ENCODE measurements around the gene CEP63. TPM values are rescaled to one million over a fixed set of nuclear protein-coding genes. Genes with fewer than 3 reads are reported as not detected.

The CEP63 gene
- polyA plus RNA-seq, 1 donor from 2014 or later: 14.1 TPM

DNA sequence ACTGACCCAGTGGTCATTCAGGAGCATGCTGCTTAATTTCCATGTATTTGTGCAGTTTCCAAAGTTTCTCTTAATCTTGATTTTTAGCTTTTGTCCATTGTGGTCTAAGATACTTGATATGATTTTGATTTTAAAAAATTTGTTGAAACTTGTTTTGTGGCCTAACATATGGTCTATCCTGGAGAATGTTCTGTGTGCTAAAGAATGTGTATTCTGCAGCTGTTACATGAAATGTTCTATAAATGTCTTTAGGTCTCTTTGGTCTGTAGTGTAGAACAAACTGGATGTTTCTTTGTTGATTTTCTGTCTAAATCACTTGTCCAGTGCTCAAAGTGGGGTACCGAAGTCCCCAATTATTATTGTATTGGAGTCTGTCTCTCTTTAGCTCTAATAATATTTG, 17.4 kb downstream of the CEP63 start:
- Histone ChIP-seq H4K20me1 (ENCODE audit: insufficient read depth) (no peaks in the 10 kb centered on the region), H3K4me2 (ENCODE audit: low read length) (no peak overlapping the region), H3K9me3 (ENCODE audit: low read length) (peaks cover 9% of the 10 kb centered on the region), H3K9ac (ENCODE audit: low read length) (no peak overlapping the region), H3K36me3 (ENCODE audit: insufficient read depth, low read length) (no peaks in the 10 kb centered on the region), H2AFZ (ENCODE audit: low read depth, low read length) (no peak overlapping the region), H3K79me2 (replicated peaks; ENCODE audit: insufficient read depth, low read length) (peaks cover 4% of the 10 kb centered on the region), H3K27ac (ENCODE audit: low read length) (no peak overlapping the region), H3K27me3 (ENCODE audit: insufficient read depth, low read depth, low read length) (no peaks in the 10 kb centered on the region), H3F3A (ENCODE audit: insufficient read depth, low read length, poor library complexity, severe bottlenecking) (no peaks in the 10 kb centered on the region), H3K9me2 (ENCODE audit: insufficient read depth, low read length) (no peaks in the 10 kb centered on the region), H3K4me3 (ENCODE audit: low read length) (no peak overlapping the region)
- TF ChIP-seq, protein P1, sequence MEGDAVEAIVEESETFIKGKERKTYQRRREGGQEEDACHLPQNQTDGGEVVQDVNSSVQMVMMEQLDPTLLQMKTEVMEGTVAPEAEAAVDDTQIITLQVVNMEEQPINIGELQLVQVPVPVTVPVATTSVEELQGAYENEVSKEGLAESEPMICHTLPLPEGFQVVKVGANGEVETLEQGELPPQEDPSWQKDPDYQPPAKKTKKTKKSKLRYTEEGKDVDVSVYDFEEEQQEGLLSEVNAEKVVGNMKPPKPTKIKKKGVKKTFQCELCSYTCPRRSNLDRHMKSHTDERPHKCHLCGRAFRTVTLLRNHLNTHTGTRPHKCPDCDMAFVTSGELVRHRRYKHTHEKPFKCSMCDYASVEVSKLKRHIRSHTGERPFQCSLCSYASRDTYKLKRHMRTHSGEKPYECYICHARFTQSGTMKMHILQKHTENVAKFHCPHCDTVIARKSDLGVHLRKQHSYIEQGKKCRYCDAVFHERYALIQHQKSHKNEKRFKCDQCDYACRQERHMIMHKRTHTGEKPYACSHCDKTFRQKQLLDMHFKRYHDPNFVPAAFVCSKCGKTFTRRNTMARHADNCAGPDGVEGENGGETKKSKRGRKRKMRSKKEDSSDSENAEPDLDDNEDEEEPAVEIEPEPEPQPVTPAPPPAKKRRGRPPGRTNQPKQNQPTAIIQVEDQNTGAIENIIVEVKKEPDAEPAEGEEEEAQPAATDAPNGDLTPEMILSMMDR (IDR thresholded peaks at IDR 0.05; ENCODE audit: poor library complexity, severe bottlenecking): no peak
- TF ChIP-seq EZH2 (IDR thresholded peaks at IDR 0.05; ENCODE audit: borderline replicate concordance, insufficient read depth, low read length, poor library complexity, severe bottlenecking): no peak

DNA sequence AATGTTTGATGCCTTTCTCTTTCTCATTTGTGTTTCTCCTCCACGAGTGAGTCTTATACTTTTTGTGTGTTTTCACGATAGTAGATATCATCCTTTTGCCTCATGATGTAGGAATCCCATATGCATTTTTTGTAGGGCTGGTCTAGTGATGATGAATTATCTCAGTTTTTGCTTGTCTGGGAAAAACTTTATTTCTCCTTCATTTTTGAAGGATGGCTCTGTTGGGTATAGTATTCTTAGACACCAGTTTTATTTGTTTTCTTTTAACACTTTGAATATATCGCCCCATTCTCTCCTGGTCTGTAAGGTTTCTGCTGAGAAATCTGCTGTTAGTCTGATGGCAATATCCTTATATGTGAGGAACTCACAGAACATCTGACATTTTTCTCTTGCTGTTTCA, 18.3 kb downstream of the CEP63 start:
- Histone ChIP-seq H3K79me2 (replicated peaks; ENCODE audit: insufficient read depth, low read length) (peaks cover 4% of the 10 kb centered on the region), H4K20me1 (ENCODE audit: insufficient read depth) (no peaks in the 10 kb centered on the region), H2AFZ (ENCODE audit: low read depth, low read length) (no peak overlapping the region), H3K9me2 (ENCODE audit: insufficient read depth, low read length) (no peaks in the 10 kb centered on the region), H3K4me2 (ENCODE audit: low read length) (no peak overlapping the region), H3K9me3 (ENCODE audit: low read length) (peaks cover 9% of the 10 kb centered on the region), H3K27me3 (ENCODE audit: insufficient read depth, low read depth, low read length) (no peaks in the 10 kb centered on the region), H3K4me3 (ENCODE audit: low read length) (no peak overlapping the region), H3K27ac (ENCODE audit: low read length) (no peak overlapping the region), H3K9ac (ENCODE audit: low read length) (no peak overlapping the region), H3K36me3 (ENCODE audit: insufficient read depth, low read length) (no peaks in the 10 kb centered on the region), H3F3A (ENCODE audit: insufficient read depth, low read length, poor library complexity, severe bottlenecking) (no peaks in the 10 kb centered on the region)
- no peak for TF ChIP-seq REST (IDR thresholded peaks at IDR 0.05; ENCODE audit: borderline replicate concordance)
- TF ChIP-seq EP300 (conservative IDR thresholded peaks at IDR 0.05; ENCODE audit: poor library complexity, severe bottlenecking): no peak
- TF ChIP-seq POLR2AphosphoS5 (IDR thresholded peaks at IDR 0.05): no peak
- TF ChIP-seq SMC3 (conservative IDR thresholded peaks at IDR 0.05; ENCODE audit: poor library complexity): no peak
- no peak for TF ChIP-seq MXI1 (conservative IDR thresholded peaks at IDR 0.05; ENCODE audit: poor library complexity, severe bottlenecking)
- TF ChIP-seq, protein P1 (IDR thresholded peaks at IDR 0.05; ENCODE audit: poor library complexity, severe bottlenecking): no peak
- TF ChIP-seq TAF1 (IDR thresholded peaks at IDR 0.05; ENCODE audit: low read depth): no peak
- no peak for TF ChIP-seq EZH2 (IDR thresholded peaks at IDR 0.05; ENCODE audit: borderline replicate concordance, insufficient read depth, low read length, poor library complexity, severe bottlenecking)
- TF ChIP-seq RAD21 (conservative IDR thresholded peaks at IDR 0.05): no peak
